K562 (cell line): Measurements from ENCODE around the gene PVALEF. TPM values are rescaled to one million over a fixed set of nuclear protein-coding genes. Genes with fewer than 3 reads are reported as not detected.

Experiments
- ATAC-seq: fragments of 200-7000 bp; cut with Tn5 transposase; 3 replicates; pipeline ENCODE4 v1.9.1; 2020; ENCODE audit warnings: moderate library complexity
- BruUV-seq: library from RNA; stranded (reverse); fragments of 400-500 nt; replicated peaks from 2 replicates; lab custom pipeline; 2021; lab: Mats Ljungman, UMichigan
- CTCF ChIA-PET: fragments of 300-600 bp; formaldehyde crosslinking; extraction: SDS; loops from one replicate; lab custom pipeline; 2021; ENCODE audit warnings: low intra/inter-chr PET ratio; lab: Yijun Ruan, JAX
- POLR2A ChIA-PET: fragments of 300-600, 350-650 bp; sonication (Branson Sonifier 250); formaldehyde crosslinking; extraction: SDS; loops from one replicate; lab custom pipeline; 2021; ENCODE audit warnings: antibody characterized with exemption, inconsistent platforms; lab: Yijun Ruan, JAX
- DNase-seq, 4 experiments: peaks; one replicate each; pipeline versions ENCODE4 v3.0.0 to v3.0.0-alpha.2; 2011 to 2018; ENCODE audit warnings: low spot score in 3 of 4, mixed read lengths in 3 of 4; ENCODE audit errors: extremely low read depth in 1 of 4
- FAIRE-seq: peaks from 2 replicates; lab custom pipeline; 2011; peaks lifted over from hg19 to GRCh38; lab: Jason Lieb, UNC
- H2AFZ ChIP-seq: 2 replicates; pipeline ENCODE4 v1.6.0; 2011; ENCODE audit warnings: low read depth, low read length, control low read depth, inconsistent platforms
- H3K27ac ChIP-seq: fragments of 200-600 bp; 3 replicates; pipeline ENCODE4 v1.8.0; 2011; ENCODE audit warnings: low read depth, mild to moderate bottlenecking, control low read depth, inconsistent platforms, low read length, moderate library complexity, mixed read lengths; ENCODE audit errors: extremely low read depth
- H3K27me3 ChIP-seq, 2 experiments: fragments of 300-600 bp in 1 of 2; 2 replicates in 1 of 2; 3 replicates in 1 of 2; pipeline versions ENCODE4 v1.6.0 to v1.8.0; 2011; ENCODE audit warnings: inconsistent platforms in 2 of 2, low read length in 2 of 2, mild to moderate bottlenecking in 1 of 2, mixed read lengths in 1 of 2, moderate library complexity in 1 of 2; ENCODE audit not compliant: control insufficient read depth in 2 of 2, insufficient read depth in 2 of 2
- H3K36me3 ChIP-seq: fragments of 300-600 bp; 3 replicates; pipeline ENCODE4 v1.8.0; 2011; ENCODE audit warnings: mild to moderate bottlenecking, low read length, inconsistent platforms; ENCODE audit not compliant: control insufficient read depth, insufficient read depth
- H3K4me1 ChIP-seq, 2 experiments: fragments of 200-600 bp in 1 of 2; replicated peaks in 1 of 2; 2 replicates in 1 of 2; 3 replicates in 1 of 2; pipeline versions ENCODE4 v1.5.1 to v1.8.0; 2011; ENCODE audit warnings: inconsistent platforms in 2 of 2, low read length in 2 of 2, mild to moderate bottlenecking in 1 of 2, mixed read lengths in 1 of 2, moderate library complexity in 1 of 2; ENCODE audit not compliant: control insufficient read depth in 2 of 2, insufficient read depth in 2 of 2
- H3K4me2 ChIP-seq: 2 replicates; pipeline ENCODE4 v1.6.1; 2011; ENCODE audit warnings: low read length, control low read depth, inconsistent platforms, mixed read lengths; ENCODE audit not compliant: insufficient read depth
- H3K4me3 ChIP-seq: fragments of 200-600 bp; sonication (generic), shearing (Covaris generic); 2 replicates; pipeline ENCODE4 v1.5.1; 2016; ENCODE audit warnings: control low read depth, inconsistent platforms
- H3K79me2 ChIP-seq: fragments of 200-600 bp; 3 replicates; pipeline ENCODE4 v1.8.0; 2011; ENCODE audit warnings: low read length, inconsistent platforms; ENCODE audit not compliant: control insufficient read depth, insufficient read depth
- H3K9ac ChIP-seq, 2 experiments: 2 replicates each; pipeline versions ENCODE4 v1.6.0 to v1.6.1; 2011; ENCODE audit warnings: low read depth in 2 of 2, low read length in 2 of 2, control low read depth in 1 of 2, inconsistent platforms in 1 of 2, mild to moderate bottlenecking in 1 of 2, mixed read lengths in 1 of 2; ENCODE audit not compliant: insufficient read depth in 1 of 2
- H3K9me1 ChIP-seq: one replicate; pipeline ENCODE4 v1.6.0; 2011; ENCODE audit warnings: inconsistent platforms, mild to moderate bottlenecking, low read length, moderate library complexity; ENCODE audit not compliant: control insufficient read depth, insufficient read depth
- H3K9me3 ChIP-seq: replicated peaks from 2 replicates; pipeline ENCODE4 v1.5.1; 2011; ENCODE audit warnings: low read depth, low read length, inconsistent platforms; ENCODE audit not compliant: control insufficient read depth, insufficient read depth
- H4K20me1 ChIP-seq: replicated peaks from 2 replicates; pipeline ENCODE4 v1.6.1; 2011; ENCODE audit warnings: low read length, inconsistent platforms, mixed read lengths; ENCODE audit not compliant: control insufficient read depth, insufficient read depth
- HIVEP1 ChIP-seq: fragments of 250-450 bp; sonication (Bioruptor Pico); IDR thresholded peaks from 2 replicates; pipeline ENCODE4 v1.4.0; 2020; ENCODE audit warnings: mild to moderate bottlenecking
- HMGN3 ChIP-seq: IDR thresholded peaks from 2 replicates; pipeline ENCODE4 v1.6.1; 2011; ENCODE audit warnings: borderline replicate concordance, low read depth, mild to moderate bottlenecking, mixed read lengths, low read length; ENCODE audit not compliant: insufficient read length; ENCODE audit errors: extremely low read depth
- ILF3 ChIP-seq: fragments of 450-650 bp; IDR thresholded peaks from 2 replicates; pipeline ENCODE4 v1.6.1; 2018; ENCODE audit warnings: antibody characterized with exemption, mild to moderate bottlenecking, moderate library complexity, borderline replicate concordance
- PPARD ChIP-seq: fragments of 250-450 bp; sonication (Bioruptor Pico); IDR thresholded peaks from 2 replicates; pipeline ENCODE4 v1.8.0; 2022; ENCODE audit warnings: inconsistent platforms, mild to moderate bottlenecking, moderate library complexity
- TRIM28 ChIP-seq: fragments of 450-650 bp; IDR thresholded peaks from 2 replicates; pipeline ENCODE4 v1.6.1; 2017
- ZFP1 ChIP-seq: fragments of 450-650 bp; formaldehyde crosslinking; IDR thresholded peaks from 2 replicates; pipeline ENCODE4 v1.4.0; 2020; ENCODE audit warnings: mild to moderate bottlenecking, mixed read lengths
- WGBS: fragments of 100-300 bp; shearing (Covaris generic); methylation state at CpG from one replicate; pipeline ENCODE4 v1.1.6; 2016; ENCODE audit warnings: low coverage, mixed read lengths; ENCODE audit not compliant: insufficient coverage; ENCODE audit errors: missing lambda C conversion rate; 5-methylcytosine and 5-hydroxymethylcytosine counted together
- in situ Hi-C: fragments of 300-500 bp; cut with MboI; formaldehyde crosslinking; loops from 4 replicates; pipeline ENCODE4 v1.15.0; 2018; ENCODE audit warnings: inconsistent platforms, mixed read lengths
- intact Hi-C: fragments of 100-400 bp; cut with micrococcal nuclease; formaldehyde crosslinking; loops from 2 replicates; pipeline ENCODE4 v1.14.2; 2022
- polyA plus RNA-seq, 8 experiments: library from polyadenylated mRNA; depleted of rRNA in 4 of 8; stranded (reverse) in 5 of 8; unstranded in 3 of 8; fragments of >200 nt; fragmentation: Nextera tagmentation in 2 of 8; fragmentation: Illumina TruSeq in 1 of 8; extraction: Ambion mirVana in 2 of 8; extraction: Trizol in 1 of 8; gene quantifications; 2 replicates each; pipeline versions ENCODE4 v1.2.1 to v1.2.3, GENCODE V29; 2011 to 2014; ENCODE audit warnings: inconsistent platforms in 1 of 8, missing spikeins in 1 of 8
- total RNA-seq, 7 experiments: library from RNA; depleted of rRNA in 6 of 7; stranded (reverse); fragments of >200 nt in 6 of 7; fragmentation: Illumina TruSeq in 2 of 7; extraction: Trizol in 2 of 7; gene quantifications; 2 replicates each; pipeline versions ENCODE4 v1.2.1 to v1.2.3, GENCODE V29; 2011 to 2021; ENCODE audit warnings: low replicate concordance in 1 of 7

Gene PVALEF
- total and polyA plus RNA-seq, 9 of the 15 experiments (the other 6 are each of a cell fraction or from before 2014, with no cell fraction given) = not detected

- intact Hi-C loops = no loop called here
- Histone ChIP-seq H3K79me2 (peaks cover 4% of the 10 kb centered on the region; the same call in 2 of the 3 replicates), H4K20me1 (no peaks in the 10 kb centered on the region), H3K27me3 (no peaks in the 10 kb centered on the region), H3K4me1 (peaks cover 0 to 35% of the 10 kb centered on the region in 2 experiments; a peak in 3 of 5 replicates), H3K9ac (no peak overlapping the region), H3K9me3 (no peaks in the 10 kb centered on the region), H3K27ac (no peak overlapping the region), H2AFZ (no peak overlapping the region), H3K9me1 (no peaks in the 10 kb centered on the region), H3K36me3 (peaks cover 8% of the 10 kb centered on the region; the same call in 1 of the 3 replicates), H3K4me2 (no peak overlapping the region), H3K4me3 (no peak overlapping the region)
- TF ChIP-seq HIVEP1 (CRISPR knock-in tag) = no peak
- FAIRE-seq = no peak
- in situ Hi-C loops = no loop called here
- ChIA-PET POLR2A (interaction anchor here (0.6 kb wide), 1 partner anchor 19 kb away, joined by 3 read pairs; no protein-coding TSS in a partner anchor), CTCF (no interaction called here)
- 93% methylated on average over 18 of the region's 18 CpGs for WGBS
- no TSS peak for BruUV-seq
- ATAC-seq = no peak
- DNase-seq = no peak
Measured at GRCh38 chr17:81217491-81217890, 52.2 kb downstream of the PVALEF start.

- no TSS peak for BruUV-seq
- intact Hi-C loops = no loop called here
Measured at GRCh38 chr17:81218459-81218858, 53.2 kb downstream of the PVALEF start.

More at GRCh38 chr17:81218459-81218858, 53.2 kb downstream of the PVALEF start:
- DNase-seq (no peak), ATAC-seq (no peak), FAIRE-seq (no peak)
- Histone ChIP-seq H2AFZ (no peak overlapping the region), H3K4me3 (no peak overlapping the region), H3K27ac (no peak overlapping the region), H3K9me3 (no peaks in the 10 kb centered on the region), H3K36me3 (peaks cover 8% of the 10 kb centered on the region; the same call in 1 of the 3 replicates), H3K9ac (no peak overlapping the region), H3K27me3 (no peaks in the 10 kb centered on the region), H3K79me2 (peaks cover 5% of the 10 kb centered on the region; the same call in 2 of the 3 replicates), H4K20me1 (no peaks in the 10 kb centered on the region), H3K4me2 (no peak overlapping the region), H3K4me1 (peaks cover 3 to 41% of the 10 kb centered on the region in 2 experiments), H3K9me1 (no peaks in the 10 kb centered on the region)
- TF ChIP-seq ILF3 (no peak), TRIM28 (no peak), HMGN3 (no peak), PPARD (no peak), ZFP1 (CRISPR knock-in tag) (no peak)
- ChIA-PET CTCF (no interaction called here), POLR2A (no interaction called here)
- 85% methylated on average over 10 of the region's 13 CpGs for WGBS
- in situ Hi-C loops = no loop called here
